K562 (cell line): ENCODE measurements around the gene RTL5. TPM values are rescaled to one million over a fixed set of nuclear protein-coding genes. Genes with fewer than 3 reads are reported as not detected.

Experiments used
- ATAC-seq: fragments of 200-7000 bp; cut with Tn5 transposase; 3 replicates; pipeline ENCODE4 v1.9.1; 2020; ENCODE audit warnings: moderate library complexity
- BruUV-seq: library from RNA; stranded (reverse); fragments of 400-500 nt; replicated peaks from 2 replicates; lab custom pipeline; 2021; lab: Mats Ljungman, UMichigan
- CTCF ChIA-PET: fragments of 300-600 bp; formaldehyde crosslinking; extraction: SDS; loops from one replicate; lab custom pipeline; 2021; ENCODE audit warnings: low intra/inter-chr PET ratio; lab: Yijun Ruan, JAX
- POLR2A ChIA-PET: fragments of 300-600, 350-650 bp; sonication (Branson Sonifier 250); formaldehyde crosslinking; extraction: SDS; loops from one replicate; lab custom pipeline; 2021; ENCODE audit warnings: antibody characterized with exemption, inconsistent platforms; lab: Yijun Ruan, JAX
- DNase-seq, 4 experiments: peaks; one replicate each; pipeline versions ENCODE4 v3.0.0 to v3.0.0-alpha.2; 2011 to 2018; ENCODE audit warnings: low spot score in 3 of 4, mixed read lengths in 3 of 4; ENCODE audit errors: extremely low read depth in 1 of 4
- FAIRE-seq: peaks from 2 replicates; lab custom pipeline; 2011; peaks lifted over from hg19 to GRCh38; lab: Jason Lieb, UNC
- H2AFZ ChIP-seq: 2 replicates; pipeline ENCODE4 v1.6.0; 2011; ENCODE audit warnings: low read depth, low read length, control low read depth, inconsistent platforms
- H3K27ac ChIP-seq: fragments of 200-600 bp; 3 replicates; pipeline ENCODE4 v1.8.0; 2011; ENCODE audit warnings: low read depth, mild to moderate bottlenecking, control low read depth, inconsistent platforms, low read length, moderate library complexity, mixed read lengths; ENCODE audit errors: extremely low read depth
- H3K27me3 ChIP-seq, 2 experiments: fragments of 300-600 bp in 1 of 2; 2 replicates in 1 of 2; 3 replicates in 1 of 2; pipeline versions ENCODE4 v1.6.0 to v1.8.0; 2011; ENCODE audit warnings: inconsistent platforms in 2 of 2, low read length in 2 of 2, mild to moderate bottlenecking in 1 of 2, mixed read lengths in 1 of 2, moderate library complexity in 1 of 2; ENCODE audit not compliant: control insufficient read depth in 2 of 2, insufficient read depth in 2 of 2
- H3K36me3 ChIP-seq: fragments of 300-600 bp; 3 replicates; pipeline ENCODE4 v1.8.0; 2011; ENCODE audit warnings: mild to moderate bottlenecking, low read length, inconsistent platforms; ENCODE audit not compliant: control insufficient read depth, insufficient read depth
- H3K4me1 ChIP-seq, 2 experiments: fragments of 200-600 bp in 1 of 2; replicated peaks in 1 of 2; 2 replicates in 1 of 2; 3 replicates in 1 of 2; pipeline versions ENCODE4 v1.5.1 to v1.8.0; 2011; ENCODE audit warnings: inconsistent platforms in 2 of 2, low read length in 2 of 2, mild to moderate bottlenecking in 1 of 2, mixed read lengths in 1 of 2, moderate library complexity in 1 of 2; ENCODE audit not compliant: control insufficient read depth in 2 of 2, insufficient read depth in 2 of 2
- H3K4me2 ChIP-seq: 2 replicates; pipeline ENCODE4 v1.6.1; 2011; ENCODE audit warnings: low read length, control low read depth, inconsistent platforms, mixed read lengths; ENCODE audit not compliant: insufficient read depth
- H3K4me3 ChIP-seq: fragments of 200-600 bp; sonication (generic), shearing (Covaris generic); 2 replicates; pipeline ENCODE4 v1.5.1; 2016; ENCODE audit warnings: control low read depth, inconsistent platforms
- H3K79me2 ChIP-seq: fragments of 200-600 bp; 3 replicates; pipeline ENCODE4 v1.8.0; 2011; ENCODE audit warnings: low read length, inconsistent platforms; ENCODE audit not compliant: control insufficient read depth, insufficient read depth
- H3K9ac ChIP-seq, 2 experiments: 2 replicates each; pipeline versions ENCODE4 v1.6.0 to v1.6.1; 2011; ENCODE audit warnings: low read depth in 2 of 2, low read length in 2 of 2, control low read depth in 1 of 2, inconsistent platforms in 1 of 2, mild to moderate bottlenecking in 1 of 2, mixed read lengths in 1 of 2; ENCODE audit not compliant: insufficient read depth in 1 of 2
- H3K9me1 ChIP-seq: one replicate; pipeline ENCODE4 v1.6.0; 2011; ENCODE audit warnings: inconsistent platforms, mild to moderate bottlenecking, low read length, moderate library complexity; ENCODE audit not compliant: control insufficient read depth, insufficient read depth
- H3K9me3 ChIP-seq: replicated peaks from 2 replicates; pipeline ENCODE4 v1.5.1; 2011; ENCODE audit warnings: low read depth, low read length, inconsistent platforms; ENCODE audit not compliant: control insufficient read depth, insufficient read depth
- H4K20me1 ChIP-seq: replicated peaks from 2 replicates; pipeline ENCODE4 v1.6.1; 2011; ENCODE audit warnings: low read length, inconsistent platforms, mixed read lengths; ENCODE audit not compliant: control insufficient read depth, insufficient read depth
- GATAD2A ChIP-seq: fragments of 450-650 bp; IDR thresholded peaks from 2 replicates; pipeline ENCODE4 v1.6.1; 2017
- HDAC2 ChIP-seq: fragments of 450-650 bp; IDR thresholded peaks from 2 replicates; pipeline ENCODE4 v1.6.1; 2016; ENCODE audit warnings: mild to moderate bottlenecking
- HMG20A ChIP-seq: fragments of 450-650 bp; formaldehyde crosslinking; conservative IDR thresholded peaks from 2 replicates; pipeline ENCODE4 v1.4.0; 2020; ENCODE audit warnings: mild to moderate bottlenecking, mixed read lengths
- MYC ChIP-seq, 2 experiments: fragments of 250-450 bp in 1 of 2; sonication (Bioruptor Pico) in 1 of 2; IDR thresholded peaks; 2 replicates each; pipeline versions ENCODE4 v1.5.1 to v1.6.1; 2012 to 2021; ENCODE audit warnings: low read depth in 2 of 2, borderline replicate concordance in 1 of 2, improper control_type of control experiment in 1 of 2, low read length in 1 of 2, mild to moderate bottlenecking in 1 of 2, moderate library complexity in 1 of 2
- SIX5 ChIP-seq, 2 experiments: IDR thresholded peaks; 2 replicates each; pipeline ENCODE4 v1.6.1; 2011; ENCODE audit warnings: low read length in 2 of 2, borderline replicate concordance in 1 of 2, low read depth in 1 of 2, mild to moderate bottlenecking in 1 of 2, moderate library complexity in 1 of 2; ENCODE audit not compliant: insufficient read depth in 1 of 2
- TCF7 ChIP-seq: sonication (generic); IDR thresholded peaks from 2 replicates; pipeline ENCODE4 v1.6.1; 2016; ENCODE audit warnings: antibody characterized with exemption, borderline replicate concordance
- TFAP4 ChIP-seq: sonication (generic); formaldehyde crosslinking; IDR thresholded peaks from 2 replicates; pipeline ENCODE4 v1.8.0; 2022; ENCODE audit warnings: missing genetic modification reagents, mild to moderate bottlenecking, moderate library complexity, borderline replicate concordance
- U2AF1 ChIP-seq: fragments of 200-400 bp; formaldehyde crosslinking; optimal IDR thresholded peaks from 2 replicates; pipeline ENCODE3; 2017; ENCODE audit warnings: mild to moderate bottlenecking, low read depth, low read length, moderate library complexity
- XRCC4 ChIP-seq: IDR thresholded peaks from one replicate; pipeline ENCODE4 v1.6.1; 2011; ENCODE audit not compliant: insufficient read depth, insufficient read length; ENCODE audit errors: extremely low read depth
- ZBTB12 ChIP-seq: fragments of 250-450 bp; sonication (Bioruptor Pico); IDR thresholded peaks from 2 replicates; pipeline ENCODE4 v1.4.0; 2020
- ZBTB8A ChIP-seq: fragments of 450-650 bp; IDR thresholded peaks from 2 replicates; pipeline ENCODE4 v1.6.1; 2018; ENCODE audit warnings: mild to moderate bottlenecking, moderate library complexity; ENCODE audit not compliant: partially characterized antibody
- ZC3H4 ChIP-seq: sonication (generic); formaldehyde crosslinking; IDR thresholded peaks from 2 replicates; pipeline ENCODE4 v1.9.0; 2021; ENCODE audit warnings: missing genetic modification reagents, borderline replicate concordance
- ZFP1 ChIP-seq: fragments of 450-650 bp; formaldehyde crosslinking; IDR thresholded peaks from 2 replicates; pipeline ENCODE4 v1.4.0; 2020; ENCODE audit warnings: mild to moderate bottlenecking, mixed read lengths
- ZNF717 ChIP-seq: fragments of 250-450 bp; sonication (Bioruptor Pico); IDR thresholded peaks from 2 replicates; pipeline ENCODE4 v1.5.0; 2021
- WGBS: fragments of 100-300 bp; shearing (Covaris generic); methylation state at CpG from one replicate; pipeline ENCODE4 v1.1.6; 2016; ENCODE audit warnings: low coverage, mixed read lengths; ENCODE audit not compliant: insufficient coverage; ENCODE audit errors: missing lambda C conversion rate; 5-methylcytosine and 5-hydroxymethylcytosine counted together
- in situ Hi-C: fragments of 300-500 bp; cut with MboI; formaldehyde crosslinking; loops from 4 replicates; pipeline ENCODE4 v1.15.0; 2018; ENCODE audit warnings: inconsistent platforms, mixed read lengths
- intact Hi-C: fragments of 100-400 bp; cut with micrococcal nuclease; formaldehyde crosslinking; loops from 2 replicates; pipeline ENCODE4 v1.14.2; 2022
- polyA plus RNA-seq, 8 experiments: library from polyadenylated mRNA; depleted of rRNA in 4 of 8; stranded (reverse) in 5 of 8; unstranded in 3 of 8; fragments of >200 nt; fragmentation: Nextera tagmentation in 2 of 8; fragmentation: Illumina TruSeq in 1 of 8; extraction: Ambion mirVana in 2 of 8; extraction: Trizol in 1 of 8; gene quantifications; 2 replicates each; pipeline versions ENCODE4 v1.2.1 to v1.2.3, GENCODE V29; 2011 to 2014; ENCODE audit warnings: inconsistent platforms in 1 of 8, missing spikeins in 1 of 8
- total RNA-seq, 7 experiments: library from RNA; depleted of rRNA in 6 of 7; stranded (reverse); fragments of >200 nt in 6 of 7; fragmentation: Illumina TruSeq in 2 of 7; extraction: Trizol in 2 of 7; gene quantifications; 2 replicates each; pipeline versions ENCODE4 v1.2.1 to v1.2.3, GENCODE V29; 2011 to 2021; ENCODE audit warnings: low replicate concordance in 1 of 7

The RTL5 gene
- total and polyA plus RNA-seq, 9 of the 15 experiments (the other 6 are each of a cell fraction or from before 2014, with no cell fraction given): 0.03 TPM; not detected in 8

DNA sequence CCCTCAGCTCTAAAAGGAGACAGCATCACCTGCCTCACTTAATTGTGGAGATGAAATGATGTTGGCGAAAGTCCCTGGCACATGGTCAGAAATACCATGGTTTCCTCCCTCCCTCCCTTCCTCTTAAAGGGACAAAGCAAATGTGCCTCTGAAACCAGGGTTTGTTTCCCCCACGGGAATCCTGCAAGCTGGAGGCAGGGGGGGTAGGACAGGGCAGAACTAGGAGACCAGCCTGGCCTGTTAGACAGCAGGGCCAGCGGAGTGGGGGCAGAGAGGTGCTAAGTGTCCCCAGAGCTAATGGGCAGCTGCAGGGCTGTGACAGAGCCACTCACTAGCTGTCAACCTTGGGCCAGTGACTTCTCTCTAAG lies 5.7 kb downstream of the RTL5 start:
- no peaks in the 10 kb centered on the region for H3K9me3 ChIP-seq
- 0% methylated on average over 3 of the region's 3 CpGs for WGBS
- no peak overlapping the region for H3K27ac ChIP-seq
- TF ChIP-seq SIX5 (IDR thresholded peaks at IDR 0.05; ENCODE audit: borderline replicate concordance in 1 of 2, insufficient read depth in 1 of 2, low read depth in 1 of 2, low read length in 2 of 2) (no peak), GATAD2A (no peak), MYC (IDR thresholded peaks at IDR 0.05; ENCODE audit: low read depth, low read length) (no peak), MYC (CRISPR knock-in tag; IDR thresholded peaks at IDR 0.05; ENCODE audit: borderline replicate concordance, low read depth) (no peak), ZBTB12 (CRISPR knock-in tag) (no peak), ZNF717 (CRISPR knock-in tag) (no peak), HMG20A (no peak), HDAC2 (no peak), ZC3H4 (CRISPR knock-in tag) (no peak), TFAP4 (CRISPR knock-in tag) (no peak), ZBTB8A (no peak), ZFP1 (CRISPR knock-in tag) (no peak), TCF7 (no peak), U2AF1 (no peak), XRCC4 (no peak)
- H3K27me3 ChIP-seq: peaks cover 0 to 30% of the 10 kb centered on the region in 2 experiments; a peak in 3 of 5 replicates
- ChIA-PET CTCF (interaction anchor here (1.8 kb wide), 1 partner anchor 108 kb away, joined by 8 read pairs; no protein-coding TSS in a partner anchor), POLR2A (interaction anchor here (1.0 kb wide), 1 partner anchor 107 kb away, joined by 4 read pairs; no protein-coding TSS in a partner anchor)
- FAIRE-seq (no peak), DNase-seq (no peak), ATAC-seq (no peak)
- no peak overlapping the region for H2AFZ ChIP-seq
- H3K4me1 ChIP-seq: no peaks in the 10 kb centered on the region; a peak in 1 of 5 replicates
- H3K9ac ChIP-seq: no peak overlapping the region
- intact Hi-C loops (loop anchor here (1.0 to 2.0 kb wide), 2 partner anchors 107 to 127 kb away; no protein-coding TSS in a partner anchor), in situ Hi-C loops (no loop called here)
- no peak overlapping the region for H3K4me2 ChIP-seq
- H4K20me1 ChIP-seq: peaks cover 3% of the 10 kb centered on the region; the same call in 1 of the 2 replicates
- H3K9me1 ChIP-seq: no peaks in the 10 kb centered on the region
- no peaks in the 10 kb centered on the region for H3K79me2 ChIP-seq
- H3K4me3 ChIP-seq: no peak overlapping the region
- no TSS peak for BruUV-seq
- no peaks in the 10 kb centered on the region for H3K36me3 ChIP-seq
